ENCODE results near the gene ALDH1B1. TPM values are rescaled to one million over a fixed set of nuclear protein-coding genes. Genes with fewer than 3 reads are reported as not detected.

The ALDH1B1 gene
- total RNA-seq, 4 donors from 2014 or later, result 253 to 364 (median 272) TPM

DNA sequence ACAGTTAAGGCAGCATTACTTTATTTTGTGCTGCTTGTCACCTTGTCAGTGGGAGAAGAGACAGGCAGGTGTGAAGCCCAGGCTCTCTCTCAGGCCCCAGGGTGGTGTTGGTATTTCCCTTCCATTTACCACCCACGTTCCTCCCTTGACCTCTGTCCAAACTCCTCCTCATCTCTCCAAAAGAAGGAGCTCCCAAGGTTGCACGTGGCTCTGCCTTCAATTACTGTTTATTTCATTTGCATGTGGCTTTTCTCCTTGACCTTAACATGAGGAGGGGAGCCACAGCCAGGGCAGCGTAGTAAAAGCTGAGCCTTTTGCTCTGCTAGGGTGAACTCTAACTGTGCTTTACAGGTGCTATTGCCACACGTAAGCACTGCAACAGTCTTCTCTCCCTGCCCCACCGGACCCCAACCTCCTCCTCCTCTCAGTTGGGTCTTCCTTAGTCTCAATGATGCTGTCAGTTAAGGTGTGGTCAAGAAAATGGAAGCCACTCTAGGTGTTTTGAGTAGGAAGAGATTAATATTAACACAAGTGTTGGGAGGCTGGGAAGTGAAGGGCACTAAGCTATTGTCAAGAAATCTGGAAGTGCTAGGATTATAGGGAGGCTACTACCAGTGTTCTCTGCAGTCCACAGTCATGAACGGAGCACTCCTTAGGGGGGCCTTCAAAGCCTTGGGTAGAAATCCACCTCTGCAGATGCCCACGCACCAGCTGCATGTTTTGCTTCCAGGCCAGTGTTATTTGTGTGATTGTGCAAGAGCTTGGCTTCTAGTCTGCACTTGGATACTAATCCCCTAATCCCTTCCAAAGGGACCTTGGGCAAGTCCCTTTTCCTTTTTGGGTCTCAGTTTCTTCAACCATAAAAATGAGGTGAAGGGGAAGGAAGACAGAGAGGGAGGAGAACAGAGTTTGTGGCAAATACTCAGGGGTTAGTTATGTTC is 3.9 kb upstream of the ALDH1B1 start:
- Histone ChIP-seq H3K27ac (replicated peaks in 1 of 4) (peak overlapping the region; percentile 89 to 96 (median 90)), H3K4me3 (no peak overlapping the region), H3K4me1 (peaks cover 9 to 88% (median 73%) of the 10 kb centered on the region in 4 donors), H3K9me3 (peaks cover 0 to 8% (median 3%) of the 10 kb centered on the region in 4 donors), H3K36me3 (no peaks in the 10 kb centered on the region), H3K27me3 (no peaks in the 10 kb centered on the region)
- intact Hi-C loops (cut with DNase I), result no loop called here
- no peak for TF ChIP-seq POLR2A (IDR thresholded peaks at IDR 0.05; ENCODE audit: low read depth)
- TF ChIP-seq, protein P1, sequence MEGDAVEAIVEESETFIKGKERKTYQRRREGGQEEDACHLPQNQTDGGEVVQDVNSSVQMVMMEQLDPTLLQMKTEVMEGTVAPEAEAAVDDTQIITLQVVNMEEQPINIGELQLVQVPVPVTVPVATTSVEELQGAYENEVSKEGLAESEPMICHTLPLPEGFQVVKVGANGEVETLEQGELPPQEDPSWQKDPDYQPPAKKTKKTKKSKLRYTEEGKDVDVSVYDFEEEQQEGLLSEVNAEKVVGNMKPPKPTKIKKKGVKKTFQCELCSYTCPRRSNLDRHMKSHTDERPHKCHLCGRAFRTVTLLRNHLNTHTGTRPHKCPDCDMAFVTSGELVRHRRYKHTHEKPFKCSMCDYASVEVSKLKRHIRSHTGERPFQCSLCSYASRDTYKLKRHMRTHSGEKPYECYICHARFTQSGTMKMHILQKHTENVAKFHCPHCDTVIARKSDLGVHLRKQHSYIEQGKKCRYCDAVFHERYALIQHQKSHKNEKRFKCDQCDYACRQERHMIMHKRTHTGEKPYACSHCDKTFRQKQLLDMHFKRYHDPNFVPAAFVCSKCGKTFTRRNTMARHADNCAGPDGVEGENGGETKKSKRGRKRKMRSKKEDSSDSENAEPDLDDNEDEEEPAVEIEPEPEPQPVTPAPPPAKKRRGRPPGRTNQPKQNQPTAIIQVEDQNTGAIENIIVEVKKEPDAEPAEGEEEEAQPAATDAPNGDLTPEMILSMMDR (IDR thresholded peaks at IDR 0.05), result no peak
- peak; percentile 62 to 74 for TF ChIP-seq POLR2AphosphoS5 (IDR thresholded peaks at IDR 0.05)
- WGBS, result 53% methylated on average over 7 of the region's 7 CpGs
- no peak for DNase-seq (ENCODE audit: extremely low spot score)

DNA sequence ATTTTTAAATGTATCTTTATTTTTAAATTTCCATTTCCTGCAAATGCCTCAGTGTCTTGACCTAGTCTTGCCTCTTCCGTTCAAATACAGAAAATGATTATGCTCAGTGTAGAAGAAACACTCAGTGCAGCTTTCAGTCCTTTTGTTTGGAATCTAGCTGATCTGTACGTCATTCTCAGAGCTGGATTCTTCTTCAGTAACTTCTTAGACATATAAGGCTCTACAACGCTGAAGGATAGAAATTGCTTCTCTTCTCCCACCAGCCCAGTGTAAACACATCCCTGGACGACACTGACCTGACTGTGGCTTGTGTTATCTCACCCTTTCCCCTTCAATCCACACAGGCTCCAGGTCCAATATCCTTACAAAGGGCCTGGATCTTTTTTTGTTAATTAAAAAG is 3.2 kb upstream of the ALDH1B1 start:
- Histone ChIP-seq H3K27ac (replicated peaks in 1 of 4) (peak overlapping the region; percentile 89 to 96 (median 90)), H3K36me3 (no peaks in the 10 kb centered on the region), H3K27me3 (no peaks in the 10 kb centered on the region), H3K4me3 (no peak overlapping the region), H3K9me3 (peaks cover 0 to 8% (median 3%) of the 10 kb centered on the region in 4 donors), H3K4me1 (peaks cover 9 to 90% (median 74%) of the 10 kb centered on the region in 4 donors)
- WGBS, result 27% methylated on average over 4 of the region's 4 CpGs
- DNase-seq (ENCODE audit: extremely low spot score), result no peak
- intact Hi-C loops (cut with DNase I), result no loop called here
- TF ChIP-seq, protein P1 (IDR thresholded peaks at IDR 0.05), result no peak
- TF ChIP-seq EP300 (IDR thresholded peaks at IDR 0.05), result peak; percentile 55
- TF ChIP-seq POLR2AphosphoS5 (IDR thresholded peaks at IDR 0.05), result peak; percentile 55 to 61
- TF ChIP-seq POLR2A (IDR thresholded peaks at IDR 0.05; ENCODE audit: low read depth), result no peak

DNA sequence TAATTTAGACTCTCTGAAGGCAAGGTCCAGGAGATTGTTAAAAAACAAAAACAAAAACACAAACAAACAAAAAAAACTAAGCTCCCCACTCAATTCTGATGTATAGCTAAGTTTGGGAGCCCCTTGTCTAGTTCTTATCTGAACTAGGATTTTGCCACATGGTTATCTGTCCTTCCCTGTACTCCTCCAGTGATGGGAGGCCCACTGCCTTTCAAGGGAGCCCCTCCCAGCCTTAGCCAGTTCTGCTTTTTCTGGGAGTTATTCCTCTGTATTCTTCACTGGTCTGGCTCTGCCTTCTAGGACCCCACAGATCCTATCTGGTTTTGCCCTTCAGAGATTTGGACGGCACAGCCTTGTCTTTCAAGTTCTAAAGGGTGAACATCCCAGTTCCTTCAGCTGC is 2.1 kb upstream of the ALDH1B1 start:
- Histone ChIP-seq H3K4me3 (no peak overlapping the region), H3K36me3 (peaks cover 0 to 2% (median 1%) of the 10 kb centered on the region in 4 donors), H3K9me3 (no peaks in the 10 kb centered on the region), H3K4me1 (peaks cover 9 to 90% (median 82%) of the 10 kb centered on the region in 4 donors), H3K27me3 (no peaks in the 10 kb centered on the region), H3K27ac (replicated peaks in 1 of 4) (peak overlapping the region; percentile 89 to 96 (median 90))
- 83% methylated on average over 1 of the region's 1 CpG for WGBS
- TF ChIP-seq, protein P1 (IDR thresholded peaks at IDR 0.05), result no peak
- TF ChIP-seq POLR2A (IDR thresholded peaks at IDR 0.05; ENCODE audit: low read depth) (no peak), EP300 (IDR thresholded peaks at IDR 0.05) (no peak), POLR2AphosphoS5 (IDR thresholded peaks at IDR 0.05) (no peak)
- DNase-seq (ENCODE audit: extremely low spot score), result no peak
- intact Hi-C loops (cut with DNase I), result no loop called here

DNA sequence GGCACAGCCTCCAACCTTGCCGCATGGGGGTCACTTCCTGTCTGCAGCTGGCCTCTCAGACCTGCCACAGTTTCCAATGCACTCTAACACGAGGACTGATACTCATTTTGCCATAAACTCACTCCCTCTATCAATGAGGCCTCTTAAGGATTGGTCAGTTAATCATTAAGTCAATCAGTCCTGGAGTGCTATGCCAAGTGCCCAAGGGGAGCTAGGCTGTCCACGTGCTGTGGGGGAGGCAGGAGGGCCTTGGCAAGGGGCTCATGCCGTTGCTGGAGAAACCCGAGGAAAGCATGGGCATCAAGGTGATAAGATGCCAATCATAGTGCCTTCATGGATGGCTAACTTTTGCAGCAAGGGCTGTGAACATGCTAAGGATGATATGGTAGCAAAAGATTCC is 1.7 kb upstream of the ALDH1B1 start:
- DNase-seq (ENCODE audit: extremely low spot score), result no peak
- H3K27me3 ChIP-seq, result no peaks in the 10 kb centered on the region
- peaks cover 1 to 6% (median 5%) of the 10 kb centered on the region in 4 donors for H3K36me3 ChIP-seq
- WGBS, result 69% methylated on average over 5 of the region's 5 CpGs
- no peak overlapping the region for H3K4me3 ChIP-seq
- H3K9me3 ChIP-seq, result no peaks in the 10 kb centered on the region
- peaks cover 9 to 90% (median 84%) of the 10 kb centered on the region in 4 donors for H3K4me1 ChIP-seq
- peak overlapping the region; percentile 89 to 96 (median 90) for H3K27ac ChIP-seq (replicated peaks in 1 of 4)
- intact Hi-C loops (cut with DNase I), result no loop called here
- no peak for TF ChIP-seq POLR2A (IDR thresholded peaks at IDR 0.05; ENCODE audit: low read depth)
- no peak for TF ChIP-seq EP300 (IDR thresholded peaks at IDR 0.05)
- no peak for TF ChIP-seq POLR2AphosphoS5 (IDR thresholded peaks at IDR 0.05)
- TF ChIP-seq, protein P1 (IDR thresholded peaks at IDR 0.05), result no peak
